HG03196 (cell line): ENCODE results near the gene E2F4.

Experiments used
- ATAC-seq: cut with Tn5 transposase; IDR thresholded peaks from one replicate; pipeline ENCODE4 v1.9.1; 2021; ENCODE audit not compliant: unreplicated experiment

Gene E2F4

GRCh38 chr16:67157106-67157748 is 34.7 kb upstream of the E2F4 start:
- ATAC-seq, result no peak

- ATAC-seq, result no peak
Observed at GRCh38 chr16:67157892-67158635, 33.9 kb upstream of the E2F4 start.

GRCh38 chr16:67158637-67159600 is 33.0 kb upstream of the E2F4 start:
- ATAC-seq, result peak; percentile 44

- ATAC-seq, result no peak
Observed at GRCh38 chr16:67161595-67162058, 30.3 kb upstream of the E2F4 start.

GRCh38 chr16:67162506-67163163 is 29.3 kb upstream of the E2F4 start:
- no peak for ATAC-seq

- ATAC-seq, result no peak
Observed at GRCh38 chr16:67163164-67163998, 28.6 kb upstream of the E2F4 start.

GRCh38 chr16:67163999-67164558 is 27.9 kb upstream of the E2F4 start:
- no peak for ATAC-seq

GRCh38 chr16:67164599-67165061 is 27.3 kb upstream of the E2F4 start, which contains the start of gene HSF4:
TSS of gene HSF4 (plus strand) at chr16:67164745. CDS start at chr16:67164812, 67 bp downstream.
- ATAC-seq, result no peak

- no peak for ATAC-seq
Observed at GRCh38 chr16:67165121-67166078, 26.6 kb upstream of the E2F4 start.

- ATAC-seq, result no peak
Observed at GRCh38 chr16:67166110-67166547, 25.8 kb upstream of the E2F4 start.

- ATAC-seq, result no peak
Observed at GRCh38 chr16:67166598-67167168, 25.3 kb upstream of the E2F4 start.

- ATAC-seq, result no peak
Observed at GRCh38 chr16:67167588-67167987, 24.4 kb upstream of the E2F4 start.

- no peak for ATAC-seq
Observed at GRCh38 chr16:67169011-67169451, 22.9 kb upstream of the E2F4 start.

GRCh38 chr16:67169642-67170167 is 22.2 kb upstream of the E2F4 start:
- peak; percentile 3 for ATAC-seq

- ATAC-seq, result peak; percentile 38
Observed at GRCh38 chr16:67170168-67170948, 21.6 kb upstream of the E2F4 start, which contains the start of gene NOL3. TSS of gene NOL3 (plus strand) at chr16:67170538.

GRCh38 chr16:67170949-67171649 is 20.9 kb upstream of the E2F4 start:
- ATAC-seq, result no peak
